Stomach (tissue), 4 donors: Measurements from ENCODE around the gene MYT1.

Experiments used
- CTCF ChIP-seq, 7 experiments: fragments of 450-650 bp in 4 of 7; fragments of 200-600 bp in 3 of 7; sonication (generic) in 3 of 7; IDR thresholded peaks; one replicate each; pipeline ENCODE4 v1.5.1; 2016 to 2019; ENCODE audit warnings: antibody characterized with exemption in 7 of 7, control low read depth in 2 of 7, mild to moderate bottlenecking in 1 of 7
- POLR2AphosphoS5 ChIP-seq, 3 donors: sonication (generic); formaldehyde crosslinking; IDR thresholded peaks; one replicate each; pipeline ENCODE4 v1.6.1; 2016; ENCODE audit warnings: antibody characterized with exemption in 3 of 3

- TF ChIP-seq CTCF (IDR thresholded peaks at IDR 0.05), result no peak
- TF ChIP-seq POLR2AphosphoS5 (IDR thresholded peaks at IDR 0.05), result peak in 1 of 3 donors; percentile 56
Measured at GRCh38 chr20:64268174-64268573, 103.9 kb downstream of the MYT1 start.
